CD4-positive, alpha-beta T cell treated with Interleukin-10 for 1 hour (primary cell): ENCODE data around the gene BRIP1.
A peak's percentile ranks its signal among the peaks of the same experiment; 100 is the strongest.
"Not testable (repeated sequence)": the region's sequence is repeated elsewhere in the genome, so short reads cannot be mapped to it uniquely, and the experiment has no call there.

Experiments
- DNase-seq: peaks from one replicate; pipeline ENCODE4 v3.0.0-alpha.2; 2020

The BRIP1 gene

GRCh38 chr17:61826866-61827265 lies 36.5 kb downstream of the BRIP1 start:
- DNase-seq: not testable (repeated sequence)

- not testable (repeated sequence) for DNase-seq
Measured at GRCh38 chr17:61826198-61826597, 37.1 kb downstream of the BRIP1 start.

DNA sequence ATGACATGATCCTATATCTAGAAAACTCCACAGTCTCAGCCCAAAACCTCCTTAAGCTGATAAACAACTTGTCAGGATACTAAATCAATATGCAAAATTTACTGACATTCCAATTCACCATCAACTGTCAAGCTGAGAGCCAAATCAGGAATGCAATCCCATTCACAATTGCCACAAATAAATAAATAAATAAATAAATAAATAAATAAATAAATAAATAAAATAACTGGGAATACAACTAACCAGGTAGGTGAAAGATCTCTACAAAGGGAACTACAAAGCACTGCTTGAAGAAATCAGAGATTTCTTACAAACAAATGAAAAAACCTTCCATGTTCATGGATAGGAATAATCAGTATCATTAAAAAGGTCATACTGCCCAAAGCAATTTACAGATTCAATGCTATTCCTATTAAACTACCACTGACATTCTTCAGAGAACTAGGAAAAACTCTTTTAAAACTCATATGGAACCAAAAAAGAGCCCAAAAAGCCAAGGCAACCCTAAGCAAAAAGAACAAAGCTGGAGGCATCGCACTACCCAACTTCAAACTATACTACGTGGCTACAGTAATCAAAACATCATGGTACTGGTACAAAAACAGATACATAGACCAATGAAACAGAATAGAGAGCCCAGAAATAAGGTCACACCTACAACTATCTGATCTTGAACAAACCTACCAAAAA lies 37.7 kb downstream of the BRIP1 start:
- DNase-seq: no peak

DNA sequence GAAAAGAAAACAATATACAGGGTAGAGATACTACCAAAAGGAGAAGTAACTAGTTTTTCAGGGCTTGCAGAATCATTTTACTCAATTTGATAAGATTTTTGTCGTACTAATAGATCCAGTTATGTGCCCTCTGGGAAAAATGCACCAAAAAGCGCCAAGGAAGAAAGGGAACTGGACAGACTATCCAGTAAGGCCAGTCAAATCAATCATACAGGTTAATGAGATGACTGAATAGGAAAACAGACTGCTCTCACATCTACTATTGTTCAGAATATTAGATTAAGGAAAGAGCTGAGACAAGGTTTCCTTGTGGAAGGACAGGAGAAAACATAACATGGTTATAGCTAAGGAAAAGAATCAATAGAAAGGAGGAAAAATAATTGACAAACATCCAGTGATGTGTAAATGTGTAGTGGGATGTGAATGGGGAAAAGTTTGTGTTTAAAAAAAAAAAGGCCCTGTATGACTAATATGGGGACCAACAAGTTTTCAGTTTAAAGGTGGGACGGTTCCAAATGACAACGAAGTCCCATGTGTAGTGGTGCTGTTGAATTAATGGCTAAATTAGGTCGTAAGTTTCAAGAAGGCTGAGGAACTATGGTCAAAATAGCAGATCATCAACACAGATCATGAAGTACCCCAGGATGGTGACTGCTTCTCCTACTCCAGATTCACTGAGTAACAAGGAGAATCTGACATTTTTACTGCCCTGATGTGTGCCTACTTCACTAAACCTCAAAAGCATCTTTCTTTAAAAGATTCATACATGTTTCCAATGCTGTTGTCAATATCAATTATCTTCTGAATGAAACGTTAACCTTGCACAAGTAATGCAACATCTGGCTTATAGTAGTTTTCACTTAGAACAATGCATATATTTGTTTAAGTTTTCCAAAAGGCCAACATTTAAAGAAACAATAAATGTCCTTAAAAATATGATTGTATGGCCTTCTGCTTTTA lies 40.7 kb downstream of the BRIP1 start:
- DNase-seq: no peak

DNA sequence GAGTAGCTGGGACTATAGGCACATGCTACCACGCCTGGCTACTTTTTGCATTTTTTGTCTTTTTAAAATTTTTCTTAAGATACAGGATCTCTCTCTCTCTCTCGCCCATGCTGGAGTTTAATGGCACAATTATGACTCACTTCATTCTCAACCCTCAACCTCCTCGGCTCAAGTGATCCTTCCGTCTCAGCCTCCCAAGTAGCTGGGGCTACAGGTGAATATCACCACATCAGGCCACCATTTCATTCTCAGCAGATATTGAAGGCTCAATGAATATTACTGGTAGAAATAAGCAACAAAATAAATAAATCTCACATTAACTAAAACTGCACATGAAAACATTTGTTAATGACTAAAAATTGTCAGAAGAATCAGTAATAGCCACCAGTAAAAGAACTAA lies 41.7 kb downstream of the BRIP1 start:
- no peak for DNase-seq

GRCh38 chr17:61819265-61819664 lies 44.1 kb downstream of the BRIP1 start:
- not testable (repeated sequence) for DNase-seq

DNA sequence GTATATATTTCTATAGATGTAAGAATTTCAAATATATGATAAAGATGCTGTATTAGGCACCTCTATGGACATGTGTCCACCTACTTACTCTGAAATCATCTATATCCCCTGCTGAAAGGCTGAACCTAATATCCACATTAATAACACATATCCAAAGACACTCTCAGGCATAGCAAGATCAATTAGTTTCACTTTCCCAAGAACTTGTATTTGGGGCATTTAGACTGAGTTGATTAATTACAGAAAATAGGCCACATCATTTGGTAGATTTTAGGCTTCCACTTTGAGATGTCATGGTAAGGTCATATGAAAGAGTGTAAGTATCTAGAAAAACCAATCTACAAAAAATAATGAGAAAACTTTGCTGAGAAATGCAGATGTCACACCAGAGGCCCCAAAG lies 45.1 kb downstream of the BRIP1 start:
- DNase-seq: no peak

DNA sequence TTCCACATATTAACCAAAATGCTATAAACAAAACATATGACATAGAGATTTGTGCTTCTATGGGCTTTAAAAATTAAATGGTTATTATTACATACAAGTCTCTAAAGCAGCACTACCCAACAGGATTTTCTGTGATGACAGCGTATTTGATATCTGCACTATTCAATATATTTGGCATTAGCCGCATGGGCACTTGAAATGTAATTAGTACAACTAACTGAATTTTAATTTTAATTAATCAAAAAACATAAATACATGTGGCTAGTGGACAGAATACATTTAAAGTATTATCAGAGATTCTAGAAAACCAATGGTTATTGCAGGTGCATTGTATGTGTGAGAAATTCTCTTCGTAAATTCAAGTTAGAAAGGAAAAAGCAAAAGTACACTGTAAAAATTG lies 45.9 kb downstream of the BRIP1 start:
- no peak for DNase-seq

- no peak for DNase-seq
Measured at GRCh38 chr17:61816538-61816937, 46.8 kb downstream of the BRIP1 start.

DNA sequence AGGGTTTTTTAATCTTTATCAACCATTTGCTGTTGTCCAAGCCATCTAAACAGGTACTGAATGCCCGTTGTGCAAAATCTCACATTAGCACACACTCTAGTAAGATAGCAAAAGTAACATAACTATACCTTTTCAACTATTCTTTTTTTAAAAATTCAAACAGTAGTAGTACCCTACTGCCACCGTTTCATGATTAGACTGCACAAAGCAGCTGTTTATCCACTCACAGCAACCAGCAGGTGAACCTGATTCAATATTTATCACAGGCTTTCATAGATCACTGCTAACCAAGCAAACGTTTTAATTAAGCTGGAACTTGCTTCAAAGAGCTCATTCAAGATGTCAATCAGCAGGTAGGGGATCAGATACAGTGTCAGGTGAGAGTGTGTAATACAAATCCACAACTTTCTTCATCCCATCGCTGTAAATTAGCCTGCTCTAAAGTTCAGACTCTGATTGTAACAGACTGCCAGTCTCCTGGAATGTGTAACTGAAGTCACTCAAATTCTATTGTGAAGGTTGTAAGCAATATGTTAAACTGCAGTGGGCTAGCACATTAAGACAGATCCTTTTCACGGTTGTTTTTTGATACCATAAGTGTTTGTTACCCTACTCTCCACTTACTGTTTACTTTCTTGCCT lies 47.3 kb downstream of the BRIP1 start:
- no peak for DNase-seq

DNA sequence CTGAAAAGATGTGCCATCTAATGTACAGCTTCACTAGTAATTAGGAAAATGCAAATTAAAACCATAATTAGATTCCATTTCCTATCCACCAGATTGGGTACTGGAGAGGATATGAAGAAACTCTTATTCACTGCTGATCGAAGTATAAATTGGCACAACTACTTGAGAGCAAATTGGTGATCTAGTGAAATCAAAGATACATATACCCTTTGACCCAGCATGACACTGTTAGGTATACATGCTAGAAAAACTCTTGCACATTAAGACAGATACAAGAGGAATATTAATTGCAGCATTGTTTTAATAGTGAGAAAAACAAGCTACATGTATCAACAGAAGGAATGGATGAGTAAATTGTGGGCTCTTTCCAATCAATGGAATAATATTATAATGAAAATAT lies 48.8 kb downstream of the BRIP1 start:
- no peak for DNase-seq

- DNase-seq: no peak
Measured at GRCh38 chr17:61813211-61813610, 50.1 kb downstream of the BRIP1 start.

DNA sequence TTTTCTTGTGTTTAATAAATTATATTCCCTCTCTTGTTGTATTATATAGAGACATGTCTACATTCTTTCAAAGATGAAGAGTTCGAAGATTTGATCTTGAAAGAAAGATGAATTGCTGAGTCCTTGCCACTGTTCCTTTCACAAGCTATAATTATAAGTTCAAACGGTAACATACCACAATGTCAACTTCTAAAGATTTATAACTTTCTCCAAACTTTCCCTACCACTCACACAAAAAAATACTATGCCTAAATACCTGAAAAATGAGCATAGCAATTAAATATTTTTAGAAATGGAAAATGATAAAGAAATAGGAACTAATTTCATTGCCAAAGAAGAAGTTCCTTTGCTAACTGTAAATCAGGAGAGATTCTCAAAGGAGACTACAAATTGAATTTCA lies 50.6 kb downstream of the BRIP1 start:
- DNase-seq: no peak

DNA sequence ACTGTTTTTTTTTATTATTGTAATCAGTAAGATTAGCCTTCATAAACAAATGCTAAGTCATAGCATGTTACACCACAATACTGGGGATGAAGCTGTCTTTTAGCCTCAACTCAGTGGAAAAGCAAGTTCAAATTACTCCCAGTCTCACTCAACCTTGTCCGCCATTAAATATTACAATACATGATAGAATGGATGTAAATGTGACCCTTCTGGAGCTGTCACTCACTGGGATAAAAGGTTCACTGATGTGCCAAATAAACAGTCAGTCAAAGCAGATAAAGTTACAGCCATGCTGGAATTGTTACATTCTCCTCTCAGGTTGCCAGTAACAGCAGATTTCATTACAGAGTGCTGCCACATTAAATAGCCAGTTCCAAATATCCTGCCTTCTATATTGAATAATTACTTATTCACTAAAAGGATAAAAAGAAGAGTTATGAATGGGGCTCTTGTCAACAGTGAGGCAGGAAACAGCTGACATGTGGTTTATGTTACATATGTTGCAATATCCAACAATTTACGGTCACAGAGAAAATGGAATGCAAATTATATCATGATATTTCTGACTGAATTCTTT lies 53.4 kb downstream of the BRIP1 start:
- no peak for DNase-seq

DNA sequence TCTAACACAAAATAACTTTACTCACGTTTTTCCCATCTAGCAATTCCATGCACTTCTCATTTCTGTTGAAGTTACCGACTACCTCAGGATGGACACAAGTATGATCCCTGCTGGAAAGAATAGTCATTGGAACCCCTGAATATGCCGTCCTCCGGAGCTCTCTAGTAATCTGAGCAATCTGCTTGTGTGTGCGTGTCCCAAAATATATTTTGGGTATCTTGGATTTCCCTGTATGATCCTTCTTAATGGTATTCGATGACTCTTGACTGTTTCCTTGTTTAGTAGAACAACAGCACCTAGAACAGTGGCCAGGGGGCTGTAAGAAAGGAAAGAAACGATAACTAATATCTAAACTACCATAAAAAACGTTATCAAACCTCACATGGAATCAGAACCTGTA lies 54.9 kb downstream of the BRIP1 start:
- DNase-seq: no peak

GRCh38 chr17:61806936-61807335 lies 56.4 kb downstream of the BRIP1 start:
- DNase-seq: no peak

- DNase-seq: peak; percentile 25
Measured at GRCh38 chr17:61806081-61806828, 57.1 kb downstream of the BRIP1 start.

DNA sequence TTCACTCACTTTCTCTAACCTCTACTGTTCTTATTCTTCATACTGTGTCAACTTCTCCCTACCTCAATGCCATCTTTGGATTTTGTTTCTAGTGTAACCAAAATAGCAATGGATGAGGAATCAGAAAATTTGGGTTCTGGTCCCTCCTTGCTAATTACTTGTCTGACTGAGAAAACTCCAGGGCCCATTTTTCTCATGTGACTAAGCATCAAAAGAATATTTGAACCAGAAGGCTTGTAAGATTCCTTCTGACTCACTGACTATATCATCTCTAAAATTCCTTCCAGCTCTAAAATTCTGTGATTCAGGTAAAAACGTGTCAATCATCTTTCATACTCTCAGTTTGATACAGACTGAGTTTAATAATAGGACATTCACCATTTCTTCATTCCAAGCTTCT lies 57.9 kb downstream of the BRIP1 start:
- DNase-seq: no peak

GRCh38 chr17:61803796-61804195 lies 59.5 kb downstream of the BRIP1 start:
- DNase-seq: no peak

- DNase-seq: no peak
Measured at GRCh38 chr17:61803216-61803615, 60.1 kb downstream of the BRIP1 start.

DNA sequence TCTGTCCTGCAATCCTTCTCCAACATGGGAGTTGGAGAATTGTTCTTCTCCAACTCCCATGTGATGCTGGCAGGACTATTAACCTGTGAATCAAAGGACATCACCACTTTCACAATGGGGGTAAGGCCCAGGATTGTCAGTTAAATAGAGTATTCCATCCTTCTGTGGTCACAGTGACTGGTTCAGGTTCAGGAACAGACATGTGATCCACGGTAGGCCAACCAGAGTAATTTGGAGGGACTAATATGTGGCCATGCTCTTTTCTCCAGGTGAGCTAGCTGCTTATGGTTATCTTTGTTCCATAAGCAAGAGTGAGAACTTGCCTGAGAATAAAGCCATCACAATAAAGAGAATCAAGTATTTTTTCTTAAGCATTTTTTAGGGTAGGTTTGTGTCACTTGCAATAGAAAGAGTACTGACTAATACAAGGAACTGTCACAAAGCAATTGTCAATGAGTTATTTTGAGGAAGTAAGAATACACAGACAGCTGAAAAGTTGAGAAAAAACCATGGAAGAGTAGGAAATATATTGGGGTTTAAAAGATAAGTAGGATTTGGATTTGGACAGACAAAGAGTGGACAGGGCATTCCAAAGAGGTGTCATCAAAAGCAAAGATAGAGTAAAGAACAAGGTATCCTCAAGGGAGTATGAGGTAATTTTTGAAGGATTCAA lies 63.4 kb downstream of the BRIP1 start:
- no peak for DNase-seq

GRCh38 chr17:61797283-61797682 lies 66.0 kb downstream of the BRIP1 start:
- no peak for DNase-seq
